Activated CD4-positive, alpha-beta T cell treated with anti-CD3 and anti-CD28 coated beads, Interleukin-2, amount 50 U/mL, for 4 hours (primary cell): ENCODE measurements around the gene SMYD3.

Experiments used
- DNase-seq, 2 experiments: peaks; one replicate each; pipeline ENCODE4 v3.0.0-alpha.2; 2020

Gene SMYD3

GRCh38 chr1:246302251-246302625 is 204.8 kb downstream of the SMYD3 start:
- DNase-seq: no peak

- DNase-seq: no peak
Observed at GRCh38 chr1:246301553-246302250, 205.4 kb downstream of the SMYD3 start.

GRCh38 chr1:246300626-246301549 is 206.2 kb downstream of the SMYD3 start:
- no peak for DNase-seq

GRCh38 chr1:246297279-246298265 is 209.5 kb downstream of the SMYD3 start:
- no peak for DNase-seq

GRCh38 chr1:246295968-246296367 is 211.1 kb downstream of the SMYD3 start:
- no peak for DNase-seq

- DNase-seq: no peak
Observed at GRCh38 chr1:246295340-246295739, 211.7 kb downstream of the SMYD3 start.

- DNase-seq: no peak
Observed at GRCh38 chr1:246294263-246294662, 212.8 kb downstream of the SMYD3 start.

- DNase-seq: no peak
Observed at GRCh38 chr1:246293366-246294121, 213.5 kb downstream of the SMYD3 start.

GRCh38 chr1:246292571-246292970 is 214.5 kb downstream of the SMYD3 start:
- no peak for DNase-seq

GRCh38 chr1:246291127-246291526 is 216.0 kb downstream of the SMYD3 start:
- no peak for DNase-seq

- DNase-seq: no peak
Observed at GRCh38 chr1:246283771-246284410, 223.2 kb downstream of the SMYD3 start.

- no peak for DNase-seq
Observed at GRCh38 chr1:246281639-246282038, 225.4 kb downstream of the SMYD3 start.

GRCh38 chr1:246281195-246281594 is 225.9 kb downstream of the SMYD3 start:
- DNase-seq: no peak

- no peak for DNase-seq
Observed at GRCh38 chr1:246280551-246280950, 226.5 kb downstream of the SMYD3 start.

- no peak for DNase-seq
Observed at GRCh38 chr1:246279402-246279801, 227.7 kb downstream of the SMYD3 start.

GRCh38 chr1:246278371-246278770 is 228.7 kb downstream of the SMYD3 start:
- no peak for DNase-seq

GRCh38 chr1:246275036-246275435 is 232.0 kb downstream of the SMYD3 start:
- no peak for DNase-seq

- DNase-seq: no peak
Observed at GRCh38 chr1:246274186-246274585, 232.9 kb downstream of the SMYD3 start.

GRCh38 chr1:246271516-246271915 is 235.6 kb downstream of the SMYD3 start:
- no peak for DNase-seq

- no peak for DNase-seq
Observed at GRCh38 chr1:246270236-246270635, 236.8 kb downstream of the SMYD3 start.

GRCh38 chr1:246269466-246269865 is 237.6 kb downstream of the SMYD3 start:
- no peak for DNase-seq

GRCh38 chr1:246267896-246268295 is 239.2 kb downstream of the SMYD3 start:
- no peak for DNase-seq
